Measurements from ENCODE around the gene SPINK2.

The SPINK2 gene

GRCh38 chr4:56859841-56860240, 38.3 kb upstream of the SPINK2 start:
- TF ChIP-seq MAX (IDR thresholded peaks at IDR 0.05; ENCODE audit: low read depth, low read length) (no peak), POLR2A (IDR thresholded peaks at IDR 0.05; ENCODE audit: extremely low read depth, insufficient read length) (no peak), MYC (IDR thresholded peaks at IDR 0.05; ENCODE audit: low read depth, low read length) (no peak), CTCF (IDR thresholded peaks at IDR 0.05; ENCODE audit: low read depth, low read length) (no peak)
- no peak overlapping the region for H3K4me3 ChIP-seq (ENCODE audit: low read depth, low read length)
- no peak for DNase-seq (ENCODE audit: low read depth)

GRCh38 chr4:56857601-56858309, 36.3 kb upstream of the SPINK2 start:
- no peak for TF ChIP-seq POLR2A (IDR thresholded peaks at IDR 0.05; ENCODE audit: extremely low read depth, insufficient read length)
- TF ChIP-seq MAX (IDR thresholded peaks at IDR 0.05; ENCODE audit: low read depth, low read length): no peak
- TF ChIP-seq CTCF (IDR thresholded peaks at IDR 0.05; ENCODE audit: low read depth, low read length): no peak
- no peak for TF ChIP-seq MYC (IDR thresholded peaks at IDR 0.05; ENCODE audit: low read depth, low read length)
- peak; percentile 31 for DNase-seq (ENCODE audit: low read depth)
- no peak overlapping the region for H3K4me3 ChIP-seq (ENCODE audit: low read depth, low read length)

- TF ChIP-seq CTCF (IDR thresholded peaks at IDR 0.05; ENCODE audit: low read depth, low read length) (no peak), POLR2A (IDR thresholded peaks at IDR 0.05; ENCODE audit: extremely low read depth, insufficient read length) (no peak), MAX (IDR thresholded peaks at IDR 0.05; ENCODE audit: low read depth, low read length) (no peak), MYC (IDR thresholded peaks at IDR 0.05; ENCODE audit: low read depth, low read length) (no peak)
- DNase-seq (ENCODE audit: low read depth): no peak
- no peak overlapping the region for H3K4me3 ChIP-seq (ENCODE audit: low read depth, low read length)
These were observed 35.2 kb upstream of the SPINK2 start for GRCh38 chr4:56856656-56857055.

GRCh38 chr4:56850910-56851309, 29.4 kb upstream of the SPINK2 start:
- no peak overlapping the region for H3K4me3 ChIP-seq (ENCODE audit: low read depth, low read length)
- DNase-seq (ENCODE audit: low read depth): no peak
- no peak for TF ChIP-seq MAX (IDR thresholded peaks at IDR 0.05; ENCODE audit: low read depth, low read length)
- TF ChIP-seq MYC (IDR thresholded peaks at IDR 0.05; ENCODE audit: low read depth, low read length): no peak
- no peak for TF ChIP-seq CTCF (IDR thresholded peaks at IDR 0.05; ENCODE audit: low read depth, low read length)
- no peak for TF ChIP-seq POLR2A (IDR thresholded peaks at IDR 0.05; ENCODE audit: extremely low read depth, insufficient read length)

GRCh38 chr4:56844802-56845580, 23.5 kb upstream of the SPINK2 start:
- peak; percentile 32 for DNase-seq (ENCODE audit: low read depth)
- no peak for TF ChIP-seq MAX (IDR thresholded peaks at IDR 0.05; ENCODE audit: low read depth, low read length)
- no peak for TF ChIP-seq CTCF (IDR thresholded peaks at IDR 0.05; ENCODE audit: low read depth, low read length)
- no peak for TF ChIP-seq POLR2A (IDR thresholded peaks at IDR 0.05; ENCODE audit: extremely low read depth, insufficient read length)
- TF ChIP-seq MYC (IDR thresholded peaks at IDR 0.05; ENCODE audit: low read depth, low read length): no peak
- H3K4me3 ChIP-seq (ENCODE audit: low read depth, low read length): no peak overlapping the region
